Nephron (organoid): ENCODE results near the gene CFAP97D2.

Experiments
- H3K27ac Mint-ChIP-seq, 3 experiments: 2 replicates each; pipeline ENCODE4 v1.8.0; 2020; ENCODE audit warnings: mixed read lengths in 3 of 3, mild to moderate bottlenecking in 2 of 3, moderate library complexity in 1 of 3
- H3K27me3 Mint-ChIP-seq: 2 replicates; pipeline ENCODE4 v1.8.0; 2021; ENCODE audit warnings: low read depth, mild to moderate bottlenecking, moderate library complexity, mixed read lengths
- H3K36me3 Mint-ChIP-seq: 2 replicates; pipeline ENCODE4 v1.8.0; 2020; ENCODE audit warnings: low read depth, mixed read lengths
- H3K4me1 Mint-ChIP-seq: 2 replicates; pipeline ENCODE4 v1.8.0; 2020; ENCODE audit warnings: mixed read lengths
- H3K4me3 Mint-ChIP-seq, 3 experiments: 2 replicates each; pipeline ENCODE4 v1.8.0; 2020; ENCODE audit warnings: mild to moderate bottlenecking in 3 of 3, mixed read lengths in 3 of 3, moderate library complexity in 2 of 3
- H3K9me3 Mint-ChIP-seq: 2 replicates; pipeline ENCODE4 v1.8.0; 2020; ENCODE audit warnings: mixed read lengths
- TF ChIP-seq, protein P1 (sequence below), 3 experiments: fragments of 200-600 bp; sonication (generic); IDR thresholded peaks; one replicate each; pipeline ENCODE4 v1.5.0; 2021; ENCODE audit warnings: antibody characterized with exemption in 3 of 3; ENCODE audit not compliant: unreplicated experiment in 3 of 3

The CFAP97D2 gene

GRCh38 chr13:114264886-114265611, 86.0 kb downstream of the CFAP97D2 start:
- H3K4me1 Mint-ChIP-seq = no peaks in the 10 kb centered on the region
- peaks cover 85% of the 10 kb centered on the region for H3K36me3 Mint-ChIP-seq
- no peaks in the 10 kb centered on the region for H3K27me3 Mint-ChIP-seq
- H3K27ac Mint-ChIP-seq = no peak overlapping the region
- TF ChIP-seq, protein P1, sequence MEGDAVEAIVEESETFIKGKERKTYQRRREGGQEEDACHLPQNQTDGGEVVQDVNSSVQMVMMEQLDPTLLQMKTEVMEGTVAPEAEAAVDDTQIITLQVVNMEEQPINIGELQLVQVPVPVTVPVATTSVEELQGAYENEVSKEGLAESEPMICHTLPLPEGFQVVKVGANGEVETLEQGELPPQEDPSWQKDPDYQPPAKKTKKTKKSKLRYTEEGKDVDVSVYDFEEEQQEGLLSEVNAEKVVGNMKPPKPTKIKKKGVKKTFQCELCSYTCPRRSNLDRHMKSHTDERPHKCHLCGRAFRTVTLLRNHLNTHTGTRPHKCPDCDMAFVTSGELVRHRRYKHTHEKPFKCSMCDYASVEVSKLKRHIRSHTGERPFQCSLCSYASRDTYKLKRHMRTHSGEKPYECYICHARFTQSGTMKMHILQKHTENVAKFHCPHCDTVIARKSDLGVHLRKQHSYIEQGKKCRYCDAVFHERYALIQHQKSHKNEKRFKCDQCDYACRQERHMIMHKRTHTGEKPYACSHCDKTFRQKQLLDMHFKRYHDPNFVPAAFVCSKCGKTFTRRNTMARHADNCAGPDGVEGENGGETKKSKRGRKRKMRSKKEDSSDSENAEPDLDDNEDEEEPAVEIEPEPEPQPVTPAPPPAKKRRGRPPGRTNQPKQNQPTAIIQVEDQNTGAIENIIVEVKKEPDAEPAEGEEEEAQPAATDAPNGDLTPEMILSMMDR (IDR thresholded peaks at IDR 0.05; ENCODE audit: unreplicated experiment in 3 of 3) = no peak
- H3K4me3 Mint-ChIP-seq = no peak overlapping the region
- no peaks in the 10 kb centered on the region for H3K9me3 Mint-ChIP-seq

DNA sequence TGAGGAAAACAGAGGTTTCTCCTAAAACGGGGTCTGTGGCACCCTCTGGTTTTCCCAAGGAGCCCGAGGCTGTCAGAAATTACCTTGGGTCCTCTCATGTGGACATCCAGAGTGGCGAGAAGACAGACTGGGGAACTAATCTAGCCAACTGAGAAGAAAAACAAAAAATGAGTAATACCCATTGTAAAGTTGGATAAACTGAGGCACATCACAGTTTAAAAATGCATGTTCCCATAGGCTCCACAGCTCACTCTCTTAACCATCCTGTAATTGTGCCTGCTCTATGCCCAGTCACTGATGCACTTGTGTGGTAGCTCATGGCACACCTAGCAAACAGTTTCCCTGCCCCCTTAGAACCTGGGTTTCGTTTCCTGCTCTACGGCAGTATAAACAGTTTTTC, 87.2 kb downstream of the CFAP97D2 start:
- TF ChIP-seq, protein P1 (IDR thresholded peaks at IDR 0.05; ENCODE audit: unreplicated experiment in 3 of 3) = no peak
- Mint-ChIP-seq H3K9me3 (no peaks in the 10 kb centered on the region), H3K27me3 (no peaks in the 10 kb centered on the region), H3K4me1 (no peaks in the 10 kb centered on the region), H3K36me3 (peaks cover 80% of the 10 kb centered on the region), H3K4me3 (no peak overlapping the region), H3K27ac (no peak overlapping the region)

DNA sequence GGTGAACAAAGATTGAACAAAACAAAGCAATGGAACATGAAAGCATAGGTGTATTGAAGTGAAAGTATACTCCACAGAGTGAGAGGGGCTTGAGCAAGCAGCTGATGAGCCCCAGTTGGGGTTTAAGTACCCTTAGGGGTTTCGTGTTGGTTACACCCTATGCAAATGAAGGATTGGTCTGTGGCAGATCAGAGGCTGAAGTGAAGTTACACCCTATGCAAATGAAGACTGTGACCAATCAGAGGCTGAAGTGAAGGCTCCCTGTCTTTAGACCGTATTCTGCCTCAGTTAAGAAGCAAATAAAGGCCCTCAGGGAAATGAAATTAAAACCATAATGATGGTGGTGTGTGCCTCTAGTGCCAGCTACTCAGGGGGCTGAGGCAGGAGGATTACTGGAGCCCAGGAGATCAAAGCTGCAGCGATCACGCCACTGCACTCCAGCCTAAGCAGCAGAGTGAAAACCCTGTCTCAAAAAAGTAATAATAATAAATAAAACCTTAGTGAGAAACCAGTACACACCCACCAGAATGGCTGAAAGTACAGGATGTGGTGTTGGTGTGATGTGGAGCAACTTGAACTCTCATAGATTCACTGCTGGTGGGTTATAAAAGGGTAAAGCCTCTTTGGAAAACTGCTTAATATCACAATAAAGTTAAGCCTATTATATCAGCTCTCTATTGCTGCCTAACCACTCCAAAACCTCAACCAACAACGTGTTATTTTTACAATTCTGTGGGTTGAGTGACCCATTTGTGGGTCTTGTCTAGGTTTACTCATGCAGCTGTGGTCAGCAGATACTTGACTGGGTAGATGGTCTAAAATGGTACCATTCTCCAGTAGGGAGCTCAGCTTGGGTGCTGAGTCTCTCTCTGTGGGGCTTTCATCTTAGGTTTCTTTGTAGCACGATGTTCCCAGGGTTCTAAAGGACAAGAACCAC, 89.6 kb downstream of the CFAP97D2 start:
- Mint-ChIP-seq H3K4me3 (no peak overlapping the region), H3K27ac (no peak overlapping the region), H3K36me3 (peaks cover 78% of the 10 kb centered on the region), H3K4me1 (no peaks in the 10 kb centered on the region), H3K9me3 (no peaks in the 10 kb centered on the region), H3K27me3 (no peaks in the 10 kb centered on the region)
- TF ChIP-seq, protein P1 (IDR thresholded peaks at IDR 0.05; ENCODE audit: unreplicated experiment in 3 of 3) = no peak

DNA sequence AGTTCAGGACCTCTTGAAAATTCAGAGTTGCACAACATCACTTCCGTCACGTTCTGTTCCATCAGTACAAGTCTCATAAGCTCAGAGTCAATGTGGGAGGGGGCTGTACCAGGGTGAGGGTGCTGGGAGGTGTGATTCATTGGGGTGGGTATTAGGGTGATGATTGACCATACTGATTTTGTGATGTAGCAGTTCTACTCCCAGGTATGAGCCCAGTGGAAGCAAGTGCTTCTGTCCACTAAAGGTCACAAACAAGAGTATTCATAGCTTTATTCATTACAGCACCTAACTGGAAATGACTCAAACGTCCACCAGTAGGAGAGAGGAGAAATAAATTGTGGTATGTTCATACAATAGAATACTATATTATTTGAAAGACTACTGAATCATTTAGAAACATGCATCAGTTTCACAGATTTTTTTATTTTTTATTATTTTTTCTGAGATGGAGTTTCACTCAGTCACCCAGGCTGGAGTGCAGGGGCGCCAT, 90.3 kb downstream of the CFAP97D2 start:
- TF ChIP-seq, protein P1 (IDR thresholded peaks at IDR 0.05; ENCODE audit: unreplicated experiment in 3 of 3) = no peak
- no peaks in the 10 kb centered on the region for H3K9me3 Mint-ChIP-seq
- no peak overlapping the region for H3K27ac Mint-ChIP-seq
- no peaks in the 10 kb centered on the region for H3K27me3 Mint-ChIP-seq
- no peaks in the 10 kb centered on the region for H3K4me1 Mint-ChIP-seq
- peaks cover 81% of the 10 kb centered on the region for H3K36me3 Mint-ChIP-seq
- no peak overlapping the region for H3K4me3 Mint-ChIP-seq
